Endodermal cell (in vitro differentiated cells): ENCODE data around the gene SLC16A9. TPM values are rescaled to one million over a fixed set of nuclear protein-coding genes. Genes with fewer than 3 reads are reported as not detected.

Experiments
- DNase-seq: peaks from one replicate; pipeline ENCODE4 v3.0.0-alpha.2; 2017
- H3K27ac ChIP-seq: 2 replicates; pipeline ENCODE4 v1.5.1; 2013; ENCODE audit warnings: mild to moderate bottlenecking, low read depth, low read length, moderate library complexity
- H3K27me3 ChIP-seq: 2 replicates; pipeline ENCODE4 v1.6.1; 2013; ENCODE audit warnings: mild to moderate bottlenecking, low read length, moderate library complexity; ENCODE audit not compliant: insufficient read depth, control insufficient read depth, poor library complexity, severe bottlenecking
- H3K36me3 ChIP-seq: 2 replicates; pipeline ENCODE4 v1.7.0; 2013; ENCODE audit warnings: mild to moderate bottlenecking, low read length, moderate library complexity; ENCODE audit not compliant: control insufficient read depth, insufficient read depth
- H3K4me1 ChIP-seq: one replicate; pipeline ENCODE4 v1.7.0; 2013; ENCODE audit warnings: low read length; ENCODE audit not compliant: control insufficient read depth, insufficient read depth
- H3K4me3 ChIP-seq: 2 replicates; pipeline ENCODE4 v1.5.1; 2013; ENCODE audit warnings: mild to moderate bottlenecking, low read length, moderate library complexity
- H3K9ac ChIP-seq: 2 replicates; pipeline ENCODE4 v1.6.1; 2013; ENCODE audit warnings: mild to moderate bottlenecking, low read length, moderate library complexity; ENCODE audit not compliant: poor library complexity, severe bottlenecking; ENCODE audit errors: extremely low read depth
- H3K9me3 ChIP-seq: 2 replicates; pipeline ENCODE4 v1.6.1; 2013; ENCODE audit warnings: mild to moderate bottlenecking, low read length, moderate library complexity; ENCODE audit not compliant: control insufficient read depth
- H3K27ac Mint-ChIP-seq: 2 replicates; pipeline ENCODE4 v1.8.0; 2020; ENCODE audit warnings: mixed read lengths
- H3K27me3 Mint-ChIP-seq: 2 replicates; pipeline ENCODE4 v1.8.0; 2021; ENCODE audit warnings: mild to moderate bottlenecking, mixed read lengths; ENCODE audit not compliant: insufficient read depth
- H3K36me3 Mint-ChIP-seq: 2 replicates; pipeline ENCODE4 v1.8.0; 2020; ENCODE audit warnings: low read depth, mixed read lengths
- H3K4me1 Mint-ChIP-seq: 2 replicates; pipeline ENCODE4 v1.8.0; 2020; ENCODE audit warnings: mixed read lengths
- H3K4me3 Mint-ChIP-seq: 2 replicates; pipeline ENCODE4 v1.8.0; 2020; ENCODE audit warnings: mild to moderate bottlenecking, moderate library complexity, mixed read lengths
- H3K9me3 Mint-ChIP-seq: 2 replicates; pipeline ENCODE4 v1.8.0; 2020; ENCODE audit warnings: mild to moderate bottlenecking, mixed read lengths
- CTCF ChIP-seq: fragments of 200-600 bp; sonication (generic); conservative IDR thresholded peaks from 2 replicates; pipeline ENCODE4 v1.5.0; 2021; ENCODE audit warnings: antibody characterized with exemption, mild to moderate bottlenecking
- WGBS, 2 experiments: methylation state at CpG; one replicate each; pipeline versions ENCODE4 v1.1.5 to v1.1.7; 2013; ENCODE audit warnings: missing lambda C conversion rate in 2 of 2, mixed read lengths in 1 of 2; ENCODE audit not compliant: insufficient coverage in 1 of 2, insufficient read length in 1 of 2; 5-methylcytosine and 5-hydroxymethylcytosine counted together
- total RNA-seq, 2 donors: library from RNA; stranded (reverse); fragmentation: NEBNext Ultra II Directional in 1 of 2; extraction: Animal tissue kit (Norgen Biotek cat#: 25700) in 1 of 2; gene quantifications; 2 replicates in 1 of 2; 3 replicates in 1 of 2; pipeline ENCODE4 v1.2.1, GENCODE V29; 2021

Gene SLC16A9
- total RNA-seq, 2 donors from 2014 or later = 4.9 to 19.3 TPM

GRCh38 chr10:59708816-59709394 is 745 bp downstream of the SLC16A9 start:
- Mint-ChIP-seq H3K36me3 (peaks cover 3% of the 10 kb centered on the region), H3K9me3 (no peaks in the 10 kb centered on the region), H3K27ac (no peak overlapping the region), H3K4me3 (peak overlapping the region; percentile 74), H3K4me1 (peaks cover 4% of the 10 kb centered on the region), H3K27me3 (peaks cover 61% of the 10 kb centered on the region)
- peak overlapping the region; percentile 50 for H3K27ac ChIP-seq
- 1 to 2% methylated on average over 25 to 42 of the region's 42 CpGs for WGBS, 2 experiments
- H3K9me3 ChIP-seq = no peaks in the 10 kb centered on the region
- peak overlapping the region; percentile 82 for H3K4me3 ChIP-seq
- DNase-seq = peak; percentile 77
- TF ChIP-seq CTCF = no peak
- H3K4me1 ChIP-seq = peaks cover 2% of the 10 kb centered on the region
- H3K9ac ChIP-seq = peak overlapping the region; percentile 66
- peaks cover 27% of the 10 kb centered on the region for H3K27me3 ChIP-seq
- no peaks in the 10 kb centered on the region for H3K36me3 ChIP-seq

- Mint-ChIP-seq H3K27ac (no peak overlapping the region), H3K4me1 (peaks cover 12% of the 10 kb centered on the region), H3K9me3 (no peaks in the 10 kb centered on the region), H3K27me3 (peaks cover 48% of the 10 kb centered on the region), H3K36me3 (peaks cover 3% of the 10 kb centered on the region), H3K4me3 (no peak overlapping the region)
- Histone ChIP-seq H3K27me3 (peaks cover 27% of the 10 kb centered on the region), H3K9ac (no peak overlapping the region), H3K27ac (no peak overlapping the region), H3K4me3 (no peak overlapping the region), H3K36me3 (no peaks in the 10 kb centered on the region), H3K9me3 (no peaks in the 10 kb centered on the region), H3K4me1 (peaks cover 6% of the 10 kb centered on the region)
- WGBS, 2 experiments = 80 to 92% methylated on average over 1 to 7 of the region's 8 CpGs
- DNase-seq = no peak
- no peak for TF ChIP-seq CTCF
These were observed 2.5 kb downstream of the SLC16A9 start for GRCh38 chr10:59706851-59707797.

GRCh38 chr10:59705931-59706330 is 3.7 kb downstream of the SLC16A9 start:
- Mint-ChIP-seq H3K9me3 (no peaks in the 10 kb centered on the region), H3K27ac (no peak overlapping the region), H3K4me3 (no peak overlapping the region), H3K36me3 (peaks cover 3% of the 10 kb centered on the region), H3K27me3 (peaks cover 36% of the 10 kb centered on the region), H3K4me1 (peaks cover 15% of the 10 kb centered on the region)
- Histone ChIP-seq H3K9ac (no peak overlapping the region), H3K9me3 (no peaks in the 10 kb centered on the region), H3K4me1 (peaks cover 9% of the 10 kb centered on the region), H3K36me3 (no peaks in the 10 kb centered on the region), H3K27ac (no peak overlapping the region), H3K4me3 (no peak overlapping the region), H3K27me3 (peaks cover 20% of the 10 kb centered on the region)
- no peak for TF ChIP-seq CTCF
- DNase-seq = no peak
